ENCODE data around the gene HASPIN.
"Not testable (repeated sequence)": the region's sequence is repeated elsewhere in the genome, so short reads cannot be mapped to it uniquely, and the experiment has no call there.

The HASPIN gene

DNA sequence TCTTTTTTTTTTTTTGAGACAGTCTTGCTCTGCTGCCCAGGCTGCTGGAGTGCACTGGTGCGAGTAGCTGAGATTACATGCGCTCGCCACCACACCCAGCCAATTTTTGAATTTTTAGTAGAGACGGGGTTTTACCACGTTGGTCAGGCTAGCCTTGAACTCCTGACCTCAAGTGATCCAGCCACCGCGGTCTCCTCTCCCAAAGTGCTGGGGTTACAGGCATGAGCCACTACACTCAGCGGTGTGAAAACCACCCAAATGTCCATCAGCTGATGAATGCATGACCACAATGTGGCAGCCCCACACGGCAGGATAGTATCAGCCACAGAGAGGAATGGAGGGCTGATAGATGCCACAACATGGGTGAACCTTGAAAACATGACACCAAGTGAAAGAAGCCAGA, 29.9 kb upstream of the HASPIN start:
- DNase-seq (ENCODE audit: low read depth): no peak
- no peak for TF ChIP-seq MYC (IDR thresholded peaks at IDR 0.05; ENCODE audit: low read depth, low read length)
- no peak for TF ChIP-seq POLR2A (IDR thresholded peaks at IDR 0.05; ENCODE audit: extremely low read depth, insufficient read length)
- TF ChIP-seq, protein P1, sequence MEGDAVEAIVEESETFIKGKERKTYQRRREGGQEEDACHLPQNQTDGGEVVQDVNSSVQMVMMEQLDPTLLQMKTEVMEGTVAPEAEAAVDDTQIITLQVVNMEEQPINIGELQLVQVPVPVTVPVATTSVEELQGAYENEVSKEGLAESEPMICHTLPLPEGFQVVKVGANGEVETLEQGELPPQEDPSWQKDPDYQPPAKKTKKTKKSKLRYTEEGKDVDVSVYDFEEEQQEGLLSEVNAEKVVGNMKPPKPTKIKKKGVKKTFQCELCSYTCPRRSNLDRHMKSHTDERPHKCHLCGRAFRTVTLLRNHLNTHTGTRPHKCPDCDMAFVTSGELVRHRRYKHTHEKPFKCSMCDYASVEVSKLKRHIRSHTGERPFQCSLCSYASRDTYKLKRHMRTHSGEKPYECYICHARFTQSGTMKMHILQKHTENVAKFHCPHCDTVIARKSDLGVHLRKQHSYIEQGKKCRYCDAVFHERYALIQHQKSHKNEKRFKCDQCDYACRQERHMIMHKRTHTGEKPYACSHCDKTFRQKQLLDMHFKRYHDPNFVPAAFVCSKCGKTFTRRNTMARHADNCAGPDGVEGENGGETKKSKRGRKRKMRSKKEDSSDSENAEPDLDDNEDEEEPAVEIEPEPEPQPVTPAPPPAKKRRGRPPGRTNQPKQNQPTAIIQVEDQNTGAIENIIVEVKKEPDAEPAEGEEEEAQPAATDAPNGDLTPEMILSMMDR (IDR thresholded peaks at IDR 0.05; ENCODE audit: low read depth, low read length): no peak
- TF ChIP-seq, protein P2, sequence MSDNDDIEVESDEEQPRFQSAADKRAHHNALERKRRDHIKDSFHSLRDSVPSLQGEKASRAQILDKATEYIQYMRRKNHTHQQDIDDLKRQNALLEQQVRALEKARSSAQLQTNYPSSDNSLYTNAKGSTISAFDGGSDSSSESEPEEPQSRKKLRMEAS (IDR thresholded peaks at IDR 0.05; ENCODE audit: low read depth, low read length): no peak
- no peak overlapping the region for H3K4me3 ChIP-seq (ENCODE audit: low read depth, low read length)

DNA sequence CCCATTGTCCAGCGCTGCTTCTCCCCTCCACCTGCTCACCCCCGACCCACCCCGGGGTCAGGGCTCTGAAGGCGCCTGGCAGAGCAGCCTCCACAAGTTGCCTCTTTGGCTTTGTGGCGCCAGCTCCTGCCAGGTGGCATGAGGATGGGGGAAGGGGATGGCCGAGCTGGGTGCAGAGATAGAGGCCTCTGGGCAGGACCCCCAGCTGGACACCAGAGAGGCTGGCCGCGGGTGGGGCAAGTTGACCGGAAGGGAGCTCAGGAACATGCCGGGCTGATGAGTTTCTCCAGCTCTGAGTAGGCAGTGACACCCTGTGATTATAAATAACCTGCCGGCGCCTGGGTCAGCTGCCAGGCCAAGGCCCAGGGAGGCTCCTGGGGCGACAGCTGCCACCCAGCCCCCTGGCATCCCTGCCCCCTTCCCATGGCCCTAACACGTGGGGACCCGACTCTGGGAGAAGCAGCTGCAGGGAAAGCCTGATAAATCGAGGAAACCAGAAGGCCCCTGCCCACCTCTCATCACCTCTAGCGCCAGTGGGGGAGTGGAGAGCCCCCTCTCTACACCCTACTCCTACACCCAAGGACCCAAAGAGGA, 28.5 kb upstream of the HASPIN start:
- no peak for TF ChIP-seq MYC (IDR thresholded peaks at IDR 0.05; ENCODE audit: low read depth, low read length)
- TF ChIP-seq, protein P2 (IDR thresholded peaks at IDR 0.05; ENCODE audit: low read depth, low read length): no peak
- no peak for DNase-seq (ENCODE audit: low read depth)
- peak overlapping the region; percentile 44 for H3K4me3 ChIP-seq (ENCODE audit: low read depth, low read length)

DNA sequence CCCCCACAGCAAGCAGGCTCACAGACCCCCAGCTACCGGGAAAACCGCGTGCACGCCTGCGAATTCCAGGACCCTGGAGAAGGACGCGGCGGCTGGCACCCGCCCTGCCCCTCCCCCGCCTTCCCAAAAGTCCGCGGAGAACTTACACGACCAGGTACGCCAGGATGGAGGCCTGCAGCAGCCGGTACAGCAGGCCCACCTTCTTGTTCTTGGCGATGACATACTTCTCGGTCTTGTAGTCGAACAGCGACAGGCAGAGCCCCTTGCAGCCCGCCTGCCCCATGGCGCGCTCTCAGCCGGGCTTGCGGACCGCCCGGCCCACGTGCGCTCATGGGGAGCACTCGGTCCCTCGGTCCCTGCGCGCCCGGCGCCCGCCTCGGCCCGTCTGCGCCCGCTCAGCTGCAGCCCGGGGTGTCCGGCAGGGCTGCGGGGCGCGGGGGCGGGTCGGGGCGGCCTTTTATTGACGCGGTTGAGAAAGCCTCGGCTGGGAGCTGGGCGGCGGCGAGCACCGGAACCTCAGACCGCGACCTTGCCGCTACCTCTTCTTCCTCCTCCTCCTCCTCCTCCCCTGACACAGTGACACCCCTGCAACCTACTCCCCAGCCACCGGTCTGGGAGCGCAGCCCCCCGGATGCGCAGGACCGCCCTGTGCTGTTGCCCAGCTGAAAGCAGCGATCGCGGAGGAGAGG, 27.8 kb upstream of the HASPIN start, which contains the start of gene P2RX5:
Gene P2RX5 (minus strand): TSS at position 433 of the 689 bp plus-strand sequence. CDS start 150 bp downstream, at position 283.
- TF ChIP-seq, protein P1 (IDR thresholded peaks at IDR 0.05; ENCODE audit: low read depth, low read length): no peak
- TF ChIP-seq MYC (IDR thresholded peaks at IDR 0.05; ENCODE audit: low read depth, low read length): peak; percentile 57; the same call in 1 of the 2 replicates
- TF ChIP-seq, protein P2 (IDR thresholded peaks at IDR 0.05; ENCODE audit: low read depth, low read length): peak; percentile 77
- H3K4me3 ChIP-seq (ENCODE audit: low read depth, low read length): peak within 1 kb of the TSS; percentile 44
- peak; percentile 82 for DNase-seq (ENCODE audit: low read depth)

DNA sequence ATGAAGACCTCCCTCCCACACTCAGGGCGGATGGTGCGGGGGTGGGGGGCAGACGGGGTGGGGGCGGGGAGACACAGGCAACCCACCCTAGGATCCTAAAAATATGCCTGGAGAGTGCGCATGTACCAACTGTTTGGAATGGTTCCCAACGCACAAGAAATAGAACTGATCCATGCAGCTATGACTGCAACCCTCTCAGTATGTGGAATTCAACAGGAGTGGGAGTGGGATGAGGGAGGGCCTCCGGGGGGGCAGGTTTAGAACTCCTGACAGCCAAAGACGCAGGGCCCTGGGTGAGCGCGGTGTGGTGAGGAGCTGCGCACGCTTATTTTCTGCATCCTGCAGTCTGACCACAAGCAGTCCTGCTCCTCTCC, 26.6 kb upstream of the HASPIN start:
- no peak for DNase-seq (ENCODE audit: low read depth)
- TF ChIP-seq, protein P2 (IDR thresholded peaks at IDR 0.05; ENCODE audit: low read depth, low read length): no peak
- TF ChIP-seq, protein P1 (IDR thresholded peaks at IDR 0.05; ENCODE audit: low read depth, low read length): no peak
- no peak for TF ChIP-seq MYC (IDR thresholded peaks at IDR 0.05; ENCODE audit: low read depth, low read length)
- no peak for TF ChIP-seq POLR2A (IDR thresholded peaks at IDR 0.05; ENCODE audit: extremely low read depth, insufficient read length)
- H3K4me3 ChIP-seq (ENCODE audit: low read depth, low read length): no peak overlapping the region

DNA sequence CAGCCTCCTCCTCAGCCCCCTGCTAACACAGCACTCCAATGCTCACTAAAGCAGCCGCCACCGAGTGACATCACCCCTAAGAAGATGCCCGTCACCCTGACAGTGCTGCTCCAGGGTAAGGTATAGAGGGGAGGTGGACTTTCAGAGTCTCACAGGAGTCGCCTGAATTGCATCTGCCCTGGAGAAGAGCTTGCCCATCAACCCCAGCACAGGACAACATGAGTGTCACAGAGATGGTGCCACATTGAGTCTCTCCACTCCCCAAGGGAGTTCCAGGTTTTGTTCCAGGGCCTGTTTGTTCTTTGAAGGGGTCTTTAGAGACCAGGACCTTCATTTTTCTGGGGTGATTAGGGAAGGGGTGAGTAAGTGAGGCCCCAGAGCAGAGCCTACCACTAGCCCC, 25.6 kb upstream of the HASPIN start:
- no peak overlapping the region for H3K4me3 ChIP-seq (ENCODE audit: low read depth, low read length)
- TF ChIP-seq MYC (IDR thresholded peaks at IDR 0.05; ENCODE audit: low read depth, low read length) (no peak), POLR2A (IDR thresholded peaks at IDR 0.05; ENCODE audit: extremely low read depth, insufficient read length) (no peak)
- TF ChIP-seq, protein P2 (IDR thresholded peaks at IDR 0.05; ENCODE audit: low read depth, low read length): no peak
- TF ChIP-seq, protein P1 (IDR thresholded peaks at IDR 0.05; ENCODE audit: low read depth, low read length): no peak
- DNase-seq (ENCODE audit: low read depth): no peak

DNA sequence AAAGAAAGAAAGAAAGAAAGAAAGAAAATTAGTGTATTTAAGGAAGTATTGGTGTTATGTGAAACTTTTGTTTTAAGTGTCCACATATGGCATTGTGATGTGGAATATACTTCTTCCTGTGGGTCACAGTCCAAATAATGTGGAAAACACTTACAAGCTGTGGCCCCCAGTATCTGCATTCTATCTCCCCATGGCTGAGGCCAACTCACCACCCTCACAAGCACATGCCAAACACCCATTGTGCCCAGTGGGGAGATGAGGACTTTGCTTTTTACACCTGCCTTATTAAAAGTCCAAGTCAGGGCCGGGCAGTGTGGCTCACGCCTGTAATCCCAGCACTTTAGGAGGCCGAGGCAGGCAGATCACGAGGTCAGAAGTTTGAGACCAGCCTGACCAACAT, 23.8 kb upstream of the HASPIN start:
- TF ChIP-seq, protein P2 (IDR thresholded peaks at IDR 0.05; ENCODE audit: low read depth, low read length): no peak
- TF ChIP-seq, protein P1 (IDR thresholded peaks at IDR 0.05; ENCODE audit: low read depth, low read length): no peak
- no peak for TF ChIP-seq MYC (IDR thresholded peaks at IDR 0.05; ENCODE audit: low read depth, low read length)
- TF ChIP-seq POLR2A (IDR thresholded peaks at IDR 0.05; ENCODE audit: extremely low read depth, insufficient read length): no peak
- no peak overlapping the region for H3K4me3 ChIP-seq (ENCODE audit: low read depth, low read length)
- DNase-seq (ENCODE audit: low read depth): no peak

DNA sequence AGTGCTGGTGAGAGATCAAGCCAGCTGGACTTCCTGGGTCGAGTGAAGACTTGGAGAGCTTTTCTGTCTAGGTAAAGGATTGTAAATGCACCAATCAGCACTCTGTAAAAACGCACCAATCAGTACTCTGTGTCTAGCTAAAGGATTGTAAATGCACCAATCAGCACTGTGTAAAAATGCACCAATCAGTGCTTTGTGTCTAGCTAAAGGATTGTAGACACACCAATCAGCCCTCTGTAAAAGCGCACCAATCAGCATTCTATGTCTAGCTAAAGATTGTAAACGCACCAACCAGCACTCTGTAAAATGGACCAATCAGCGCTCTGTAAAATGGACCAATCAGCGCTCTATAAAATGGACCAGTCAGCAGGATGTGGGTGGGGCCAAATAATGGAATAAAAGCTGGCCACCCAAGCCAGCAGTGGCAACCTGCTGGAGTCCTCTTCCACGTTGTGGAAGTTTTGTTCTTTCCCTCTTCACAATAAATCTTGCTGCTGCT, 21.6 kb upstream of the HASPIN start:
- DNase-seq (ENCODE audit: low read depth); H3K4me3 ChIP-seq (ENCODE audit: low read depth, low read length): not testable (repeated sequence)

Measured in NB4 (cell line).